Measurements from ENCODE around the gene AFTPH. TPM values are rescaled to one million over a fixed set of nuclear protein-coding genes. Genes with fewer than 3 reads are reported as not detected.
A peak's percentile ranks its signal among the peaks of the same experiment; 100 is the strongest.

Gene AFTPH
- total RNA-seq, 2 donors from 2014 or later = 57.9 to 59.7 TPM

GRCh38 chr2:64489081-64489751 is 34.9 kb upstream of the AFTPH start:
- DNase-seq (no peak), ATAC-seq (no peak)
- intact Hi-C loops (cut with DNase I, micrococcal nuclease) = loop anchor here in 1 of 2 donors (5.0 kb wide), 2 partner anchors 157 to 442 kb away; no protein-coding TSS in a partner anchor

DNA sequence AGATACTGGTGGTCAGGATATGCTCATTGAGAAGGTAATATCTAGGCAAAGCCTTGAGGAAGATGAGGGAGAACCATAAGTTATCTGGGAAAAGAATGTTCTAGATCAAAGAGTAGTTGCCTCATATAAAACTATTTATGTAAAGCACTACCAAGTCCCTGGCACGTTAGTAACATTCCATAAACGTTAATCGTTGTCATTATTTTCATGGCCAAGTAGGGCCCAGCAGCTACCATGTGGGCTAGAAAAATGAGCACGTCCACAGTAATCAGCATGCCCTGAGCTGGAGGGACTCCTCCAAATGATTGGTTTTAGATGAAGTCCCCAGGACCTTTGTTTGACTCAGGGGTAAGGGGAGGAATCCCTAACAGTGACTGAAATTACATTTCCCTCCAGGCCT is 32.7 kb upstream of the AFTPH start:
- DNase-seq (no peak), ATAC-seq (no peak)
- intact Hi-C loops (cut with DNase I, micrococcal nuclease) = no loop called here

DNA sequence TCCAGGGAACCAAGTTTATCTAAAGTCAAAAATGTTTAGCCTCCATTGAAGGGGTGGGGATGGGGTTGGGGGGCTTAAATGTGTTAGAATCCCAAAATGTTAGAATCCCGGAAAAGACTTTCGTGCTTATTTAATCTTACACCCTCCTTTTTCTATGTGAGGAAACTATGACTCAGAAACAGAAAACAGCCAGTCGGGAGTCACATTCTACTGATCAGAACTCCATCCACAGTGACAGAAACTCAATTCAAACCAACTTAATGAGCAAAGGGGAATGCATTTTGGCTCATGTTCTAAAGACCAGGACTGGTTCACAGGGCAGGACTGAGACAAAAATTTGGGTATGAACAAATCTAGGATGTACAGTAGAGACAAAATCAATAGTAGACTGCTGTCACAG is 31.9 kb upstream of the AFTPH start:
- intact Hi-C loops (cut with DNase I, micrococcal nuclease) = no loop called here
- ATAC-seq = no peak
- DNase-seq = no peak

- DNase-seq = no peak
- intact Hi-C loops (cut with DNase I, micrococcal nuclease) = no loop called here
- no peak for ATAC-seq
These were observed 31.3 kb upstream of the AFTPH start for GRCh38 chr2:64492821-64493220.

DNA sequence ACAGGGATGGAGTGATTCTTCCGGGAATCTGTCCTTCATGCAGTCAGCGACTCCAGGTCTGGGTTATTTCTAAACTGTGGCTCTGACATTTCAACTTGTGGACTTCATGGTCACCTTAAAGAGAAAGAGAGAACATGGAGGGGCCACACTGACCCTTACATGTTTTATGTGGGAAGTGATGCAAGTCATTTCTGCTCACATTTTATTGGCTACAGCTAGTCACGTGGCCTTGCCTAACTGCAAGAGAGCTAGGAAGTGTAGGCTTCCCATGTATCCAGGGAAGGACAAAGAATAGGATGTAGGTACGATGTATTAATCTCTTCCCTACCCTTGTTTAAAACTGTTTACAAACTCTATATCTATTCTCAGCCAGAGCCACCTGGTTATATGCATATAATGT is 30.3 kb upstream of the AFTPH start:
- ATAC-seq = no peak
- DNase-seq = no peak
- intact Hi-C loops (cut with DNase I, micrococcal nuclease) = no loop called here

GRCh38 chr2:64498438-64498837 is 25.7 kb upstream of the AFTPH start:
- intact Hi-C loops (cut with DNase I, micrococcal nuclease) = no loop called here
- ATAC-seq (no peak), DNase-seq (no peak)

- no peak for ATAC-seq
- intact Hi-C loops (cut with DNase I, micrococcal nuclease) = no loop called here
- no peak for DNase-seq
These were observed 23.6 kb upstream of the AFTPH start for GRCh38 chr2:64500549-64500948.

DNA sequence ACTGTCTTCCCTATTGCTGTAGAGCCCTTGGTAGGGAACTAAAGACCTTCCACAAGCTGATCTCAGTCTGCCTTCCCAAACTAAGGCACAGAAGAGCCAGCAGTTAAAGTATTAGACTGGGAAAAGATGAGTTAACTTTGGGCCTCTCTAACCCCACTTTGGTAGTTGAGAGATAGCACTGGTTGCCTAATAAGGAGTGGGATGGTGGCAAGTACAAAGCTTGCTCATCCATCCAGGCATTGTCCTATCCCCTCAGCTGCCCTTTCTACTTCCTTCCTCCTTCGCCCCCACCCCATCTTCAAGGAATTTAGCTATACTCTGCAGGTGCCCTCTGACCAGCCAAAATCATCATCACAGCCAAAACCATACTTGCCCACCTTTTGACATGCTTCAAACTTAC is 22.2 kb upstream of the AFTPH start:
- DNase-seq = no peak
- intact Hi-C loops (cut with DNase I, micrococcal nuclease) = no loop called here
- ATAC-seq = no peak

GRCh38 chr2:64502860-64503259 is 21.3 kb upstream of the AFTPH start:
- ATAC-seq (no peak), DNase-seq (no peak)
- intact Hi-C loops (cut with DNase I, micrococcal nuclease) = no loop called here

DNA sequence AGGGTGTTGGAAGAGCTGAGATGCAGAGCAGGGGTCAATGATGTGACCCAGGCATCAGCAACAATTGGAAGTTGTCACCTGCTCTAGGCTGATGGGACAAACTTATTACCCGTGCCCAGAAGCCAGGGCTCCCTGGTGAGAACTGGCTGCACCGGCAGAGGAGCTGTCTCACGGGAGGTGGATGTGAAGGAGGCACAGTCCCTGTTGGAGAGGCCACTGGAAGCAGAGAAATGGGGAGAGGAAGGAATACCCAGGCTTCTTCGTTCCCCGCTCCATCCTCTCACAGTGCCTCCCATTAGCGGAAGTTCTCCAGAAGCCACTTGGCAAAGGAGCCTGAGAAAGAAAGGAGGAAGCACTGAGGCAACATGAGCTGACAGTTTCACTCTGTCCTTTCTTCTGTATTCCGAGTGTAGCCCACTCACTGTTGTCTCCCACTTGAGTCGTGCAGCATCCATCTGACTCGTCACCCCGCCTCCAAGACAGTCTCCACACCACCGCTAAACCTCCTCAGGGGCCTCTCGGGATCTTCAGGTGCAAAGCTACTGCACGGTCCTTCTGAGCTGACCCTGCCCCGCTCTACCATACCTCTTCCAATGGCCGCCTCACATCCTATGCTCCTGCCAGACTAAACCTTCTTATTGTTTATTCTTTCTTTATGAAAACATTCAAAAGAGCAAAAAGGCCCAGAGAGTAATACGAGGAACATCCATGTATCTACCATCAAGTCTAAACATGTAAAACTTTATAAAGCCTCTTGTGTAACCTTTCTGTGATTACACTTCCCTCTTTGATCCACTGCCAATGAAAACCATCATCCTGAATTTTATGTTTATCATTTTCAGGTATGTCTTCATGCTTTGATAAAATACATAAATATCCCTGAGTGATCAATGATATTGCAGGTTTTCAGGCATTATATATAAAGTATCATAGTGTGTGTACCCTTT is 19.1 kb upstream of the AFTPH start:
- DNase-seq (no peak), ATAC-seq (no peak)
- intact Hi-C loops (cut with DNase I, micrococcal nuclease) = no loop called here

GRCh38 chr2:64506686-64507085 is 17.4 kb upstream of the AFTPH start:
- ATAC-seq = no peak
- DNase-seq = no peak
- intact Hi-C loops (cut with DNase I, micrococcal nuclease) = no loop called here

- intact Hi-C loops (cut with DNase I, micrococcal nuclease) = no loop called here
- DNase-seq = no peak
- no peak for ATAC-seq
These were observed 10.1 kb upstream of the AFTPH start for GRCh38 chr2:64514008-64514407.

DNA sequence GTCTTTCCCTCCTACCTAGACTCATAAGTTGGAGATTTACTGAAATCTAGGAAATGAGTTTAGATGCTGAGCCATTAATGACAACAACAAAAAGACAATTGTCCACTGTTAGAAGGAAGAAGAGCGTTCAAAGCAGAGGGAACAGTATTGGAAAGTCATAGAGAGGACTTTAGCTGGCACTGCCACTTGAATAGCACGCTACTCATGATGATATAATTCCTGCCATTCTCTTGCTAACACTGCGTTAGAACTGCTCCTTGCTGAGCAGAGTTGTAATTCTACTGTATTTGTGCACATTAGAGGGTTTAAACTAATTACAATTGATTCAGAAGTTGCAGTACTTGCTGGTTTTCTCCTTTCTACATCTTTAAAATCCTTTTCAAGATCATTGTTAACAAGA is 9.0 kb upstream of the AFTPH start:
- intact Hi-C loops (cut with DNase I, micrococcal nuclease) = no loop called here
- DNase-seq (no peak), ATAC-seq (no peak)

- ATAC-seq (peak; percentile 70), DNase-seq (no peak)
- intact Hi-C loops (cut with DNase I, micrococcal nuclease) = no loop called here
These were observed 7.2 kb upstream of the AFTPH start for GRCh38 chr2:64516651-64517510.

- DNase-seq (no peak), ATAC-seq (no peak)
- intact Hi-C loops (cut with DNase I, micrococcal nuclease) = no loop called here
These were observed 6.6 kb upstream of the AFTPH start for GRCh38 chr2:64517511-64517884.

DNA sequence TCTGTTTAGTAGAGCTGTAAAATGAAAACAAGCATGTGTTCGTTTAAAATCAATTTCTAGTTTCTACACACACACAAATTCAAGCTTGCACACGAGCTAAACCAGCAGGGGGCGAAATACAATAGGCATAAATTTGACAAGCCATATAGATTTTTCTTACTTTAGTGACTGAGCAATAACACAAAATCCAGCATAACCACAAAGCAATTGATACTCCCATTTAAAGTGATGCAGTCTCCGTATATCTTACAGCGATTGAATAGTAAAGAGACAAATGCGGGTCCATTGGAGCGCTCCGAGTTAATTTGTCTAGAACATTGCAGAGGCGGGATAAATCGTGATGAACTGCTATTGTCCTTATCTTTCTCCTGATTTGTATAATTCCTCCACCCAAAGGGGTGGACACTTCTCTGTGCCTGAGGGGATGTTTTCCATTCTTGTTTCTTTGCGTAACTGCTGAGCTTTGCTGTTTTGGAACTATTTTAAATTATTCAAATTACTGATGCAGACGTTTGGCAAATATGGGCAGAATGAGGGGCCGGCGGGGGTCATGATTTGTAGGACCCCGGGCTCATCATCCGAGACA is 1.2 kb upstream of the AFTPH start:
- no peak for ATAC-seq
- intact Hi-C loops (cut with DNase I, micrococcal nuclease) = loop anchor here in 1 of 2 donors (10.0 kb wide), 1 partner anchor 342 kb away; no protein-coding TSS in a partner anchor
- DNase-seq = peak; percentile 54 to 82

DNA sequence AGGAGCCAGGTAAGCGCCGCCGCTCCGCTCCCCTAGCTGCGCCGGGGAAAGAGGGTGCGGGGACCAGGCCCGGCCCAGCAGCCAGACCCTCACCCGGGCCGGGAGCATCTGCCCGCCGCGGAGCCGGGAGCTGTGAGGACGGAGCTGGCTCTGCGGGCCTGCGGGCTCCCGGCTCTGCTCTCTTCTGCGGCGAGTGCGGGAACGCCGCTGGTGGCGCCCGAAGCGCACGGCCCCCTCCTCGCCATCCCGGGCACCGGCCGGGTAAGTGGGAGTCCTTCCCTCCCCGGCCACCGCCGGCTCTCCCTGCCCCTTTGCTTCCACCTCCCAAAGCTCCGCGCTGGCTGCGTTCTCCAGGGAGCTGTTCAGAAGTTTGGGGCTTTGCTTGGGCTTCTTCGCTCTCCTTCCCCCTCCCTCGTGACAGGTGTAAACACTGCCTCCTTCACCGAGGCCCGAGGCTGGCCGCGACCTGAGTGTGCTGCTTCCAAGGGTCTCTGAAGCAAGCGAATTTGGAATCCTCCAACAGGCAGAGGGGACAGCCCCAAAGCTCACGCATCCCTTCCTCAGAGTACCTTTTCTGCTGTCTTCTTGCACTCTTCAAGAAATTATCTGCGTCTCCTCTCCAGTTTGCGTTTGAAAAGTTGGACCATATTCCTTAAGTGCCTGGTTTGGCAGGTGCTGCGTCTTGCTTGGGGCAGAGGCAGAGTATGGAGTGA is 632 bp downstream of the AFTPH start:
- intact Hi-C loops (cut with DNase I, micrococcal nuclease) = loop anchor here in 1 of 2 donors (10.0 kb wide), 1 partner anchor 340 kb away; no protein-coding TSS in a partner anchor
- DNase-seq (peak; percentile 43 to 56), ATAC-seq (peak; percentile 41)

DNA sequence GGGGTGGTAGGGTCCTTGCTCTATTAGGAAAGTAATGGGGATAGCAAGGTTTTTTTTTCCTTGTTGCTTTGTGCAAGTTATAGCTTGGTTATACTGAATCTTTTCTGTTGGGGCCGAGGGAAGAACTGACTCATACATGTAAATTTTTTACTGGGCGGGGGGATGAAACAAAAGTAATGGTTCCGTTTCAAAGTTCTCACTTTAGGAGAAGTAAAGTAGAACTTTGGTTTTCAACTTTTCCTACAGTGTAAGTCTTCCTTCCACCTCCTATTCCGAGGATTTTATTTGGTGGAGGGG is 1.1 kb downstream of the AFTPH start:
- DNase-seq = no peak
- intact Hi-C loops (cut with DNase I, micrococcal nuclease) = loop anchor here in 1 of 2 donors (10.0 kb wide), 1 partner anchor 340 kb away; no protein-coding TSS in a partner anchor
- ATAC-seq = peak; percentile 15
